Muscle of leg (tissue), 11 donors: Measurements from ENCODE around the gene FKBP5. TPM values are rescaled to one million over a fixed set of nuclear protein-coding genes. Genes with fewer than 3 reads are reported as not detected.

ENCODE experiments used
- DNase-seq: peaks from one replicate; pipeline ENCODE4 v3.0.0; 2013
- H3K27ac ChIP-seq: one replicate; pipeline ENCODE4 v1.5.1; 2013; ENCODE audit warnings: mild to moderate bottlenecking, low read length, control low read depth
- H3K27me3 ChIP-seq: one replicate; pipeline ENCODE4 v1.6.1; 2013; ENCODE audit warnings: low read length; ENCODE audit not compliant: control insufficient read depth, insufficient read depth
- H3K36me3 ChIP-seq: one replicate; pipeline ENCODE4 v1.6.1; 2013; ENCODE audit warnings: low read length; ENCODE audit not compliant: control insufficient read depth, insufficient read depth
- H3K4me1 ChIP-seq: one replicate; pipeline ENCODE4 v1.6.1; 2013; ENCODE audit warnings: low read length; ENCODE audit not compliant: control insufficient read depth, insufficient read depth
- H3K4me3 ChIP-seq: one replicate; pipeline ENCODE4 v1.5.1; 2013; ENCODE audit warnings: low read length, control low read depth
- H3K9me3 ChIP-seq: replicated peaks from 2 replicates; pipeline ENCODE4 v1.6.1; 2013; ENCODE audit warnings: low read depth, low read length; ENCODE audit not compliant: control insufficient read depth
- WGBS: methylation state at CpG from one replicate; pipeline ENCODE4 v1.1.5; 2013; ENCODE audit warnings: missing lambda C conversion rate; ENCODE audit not compliant: insufficient coverage; 5-methylcytosine and 5-hydroxymethylcytosine counted together
- polyA plus RNA-seq, 8 donors: library from polyadenylated mRNA; unstranded; fragments of 120-200 nt; gene quantifications; one replicate each; pipeline versions ENCODE4 v1.2.1 to v1.2.3, GENCODE V29; 2013; ENCODE audit warnings: inconsistent platforms in 1 of 8, low replicate concordance in 1 of 8; ENCODE audit not compliant: insufficient read length in 8 of 8, insufficient read depth in 1 of 8
- total RNA-seq: library from RNA; stranded (reverse); fragments of 120-200 nt; gene quantifications from one replicate; pipeline ENCODE4 v1.2.4, GENCODE V29; 2013

The FKBP5 gene
- total and polyA plus RNA-seq, 9 donors, result 6.0 to 27.9 (median 18.6) TPM

DNA sequence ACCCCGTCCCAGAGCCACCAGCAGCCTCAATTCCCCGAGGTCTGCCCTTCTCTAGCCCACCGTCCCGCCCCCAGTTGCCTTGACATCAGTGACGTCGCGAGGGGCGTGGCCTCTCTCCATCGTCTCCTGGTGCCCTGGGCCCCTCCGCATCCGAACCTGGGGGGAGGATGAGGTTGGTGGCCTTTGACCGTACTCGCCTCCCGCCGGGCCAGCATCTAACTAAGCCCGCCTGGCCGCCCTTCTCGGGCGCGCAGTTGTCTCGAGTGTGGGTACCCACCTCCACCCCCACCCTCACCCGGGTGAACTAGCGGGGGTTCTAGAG is 42.7 kb upstream of the FKBP5 start:
- 0% methylated on average over 10 of the region's 23 CpGs for WGBS
- peak overlapping the region; percentile 95 for H3K27ac ChIP-seq
- no peaks in the 10 kb centered on the region for H3K9me3 ChIP-seq
- peaks cover 43% of the 10 kb centered on the region for H3K4me1 ChIP-seq
- peak overlapping the region; percentile 77 for H3K4me3 ChIP-seq
- DNase-seq, result peak; percentile 95
- no peaks in the 10 kb centered on the region for H3K36me3 ChIP-seq
- H3K27me3 ChIP-seq, result no peaks in the 10 kb centered on the region

DNA sequence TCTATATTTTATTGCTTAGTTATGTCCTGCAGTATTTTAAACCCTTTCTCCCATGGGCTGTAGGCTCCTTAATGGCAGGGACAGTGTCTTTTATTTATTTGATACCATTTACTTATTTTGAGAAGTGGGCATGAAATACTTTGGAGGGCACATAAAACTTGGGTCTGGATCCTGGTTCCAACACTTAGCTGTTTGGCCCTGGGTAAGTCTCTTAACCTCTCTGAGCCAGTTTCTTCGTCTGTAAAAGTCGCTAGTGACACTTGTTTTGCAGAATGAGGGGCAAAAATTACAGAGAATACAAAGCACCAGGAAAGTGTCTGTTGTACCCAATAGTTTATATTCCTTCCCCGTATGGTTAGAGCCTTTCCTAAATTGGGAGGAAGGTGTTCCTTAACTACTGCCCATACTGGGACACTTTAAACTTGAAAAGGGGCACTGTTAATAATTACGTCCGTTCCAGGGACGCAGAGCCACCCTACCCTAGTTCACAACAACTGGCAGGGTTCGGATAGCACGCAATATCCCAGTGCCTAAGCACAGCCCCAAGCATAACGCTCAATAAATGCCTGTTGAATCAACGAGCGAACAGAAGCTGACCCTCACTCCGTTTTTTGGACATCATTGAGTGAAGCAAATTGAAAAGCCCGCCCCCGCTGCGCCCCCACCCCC is 42.2 kb upstream of the FKBP5 start:
- peak overlapping the region; percentile 77 for H3K4me3 ChIP-seq
- H3K4me1 ChIP-seq, result peaks cover 48% of the 10 kb centered on the region
- DNase-seq, result no peak
- peak overlapping the region; percentile 95 for H3K27ac ChIP-seq
- H3K36me3 ChIP-seq, result no peaks in the 10 kb centered on the region
- WGBS, result 0% methylated on average over 10 of the region's 15 CpGs
- H3K27me3 ChIP-seq, result no peaks in the 10 kb centered on the region
- H3K9me3 ChIP-seq, result no peaks in the 10 kb centered on the region

DNA sequence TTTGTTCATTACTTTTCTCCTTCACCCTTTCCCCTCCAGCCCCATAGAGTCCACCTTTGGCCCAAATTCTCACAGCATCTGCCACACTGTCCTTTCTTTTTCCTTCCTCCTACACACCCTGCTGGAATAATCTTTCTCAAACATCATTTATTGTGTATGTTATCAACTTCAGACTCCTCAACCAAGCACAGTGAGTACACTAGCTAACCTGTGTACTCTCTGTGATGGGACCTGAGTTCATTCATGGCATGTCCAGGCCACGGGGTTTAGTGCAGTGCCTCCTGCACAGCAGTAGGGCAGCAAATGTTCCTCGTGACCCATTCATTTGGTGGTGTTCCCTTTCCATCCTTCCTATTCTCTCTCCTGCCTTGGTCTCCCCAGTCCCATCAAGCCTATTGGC is 41.0 kb upstream of the FKBP5 start:
- Histone ChIP-seq H3K27ac (no peak overlapping the region), H3K27me3 (no peaks in the 10 kb centered on the region), H3K4me1 (peaks cover 51% of the 10 kb centered on the region), H3K9me3 (no peaks in the 10 kb centered on the region), H3K36me3 (no peaks in the 10 kb centered on the region), H3K4me3 (no peak overlapping the region)
- DNase-seq, result no peak
- WGBS, result 89% methylated on average over 1 of the region's 2 CpGs

DNA sequence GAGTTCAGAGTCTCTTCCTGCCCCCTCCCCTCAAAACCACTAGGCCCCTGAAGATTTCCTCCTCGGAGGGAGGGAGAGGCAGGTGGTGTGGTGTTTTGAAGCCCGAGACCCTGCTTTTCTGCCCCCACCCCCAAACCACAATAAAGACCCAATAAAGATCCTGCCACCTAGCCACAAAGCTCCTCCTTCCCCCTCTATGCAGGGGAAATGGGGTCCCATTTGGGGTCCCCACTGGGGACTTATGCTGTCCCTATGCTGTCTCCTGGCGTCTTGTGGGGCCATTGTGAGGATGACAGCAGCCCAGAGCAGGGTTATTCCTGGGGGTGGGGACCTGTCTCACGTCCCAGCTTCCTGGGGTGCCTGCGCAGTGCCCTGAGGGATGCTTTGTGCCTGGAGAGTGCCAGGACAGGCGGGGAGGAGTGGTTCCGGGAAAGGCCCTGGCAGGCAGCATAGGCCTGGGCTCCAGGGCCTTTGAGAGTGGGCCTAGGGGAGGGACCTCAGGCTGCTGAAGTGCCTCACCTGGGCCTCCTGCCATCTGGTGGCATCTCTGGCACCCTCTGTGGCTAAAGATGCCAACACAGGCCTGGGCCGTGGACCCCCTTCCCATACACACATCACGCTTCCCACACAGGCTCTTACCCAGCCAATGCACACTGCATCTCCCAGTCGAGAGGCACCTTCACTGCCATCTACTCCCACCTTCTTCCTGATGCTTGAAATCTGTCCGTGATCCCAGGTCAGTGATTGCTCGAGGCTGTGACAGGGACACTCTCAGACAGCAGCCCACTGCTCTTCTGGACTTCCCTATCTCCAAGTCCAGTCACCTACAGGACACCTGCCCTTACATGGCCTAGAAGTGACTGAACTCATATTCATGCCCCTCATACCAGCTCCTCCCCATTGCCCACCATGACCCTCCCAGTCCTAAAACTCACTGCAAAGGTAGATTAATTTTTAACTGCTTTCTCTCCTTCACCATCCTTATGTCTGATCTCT is 40.3 kb upstream of the FKBP5 start:
- H3K4me3 ChIP-seq, result no peak overlapping the region
- peak overlapping the region; percentile 95 for H3K27ac ChIP-seq
- peaks cover 51% of the 10 kb centered on the region for H3K4me1 ChIP-seq
- no peaks in the 10 kb centered on the region for H3K9me3 ChIP-seq
- H3K36me3 ChIP-seq, result no peaks in the 10 kb centered on the region
- 62% methylated on average over 8 of the region's 12 CpGs for WGBS
- no peaks in the 10 kb centered on the region for H3K27me3 ChIP-seq
- DNase-seq, result no peak

DNA sequence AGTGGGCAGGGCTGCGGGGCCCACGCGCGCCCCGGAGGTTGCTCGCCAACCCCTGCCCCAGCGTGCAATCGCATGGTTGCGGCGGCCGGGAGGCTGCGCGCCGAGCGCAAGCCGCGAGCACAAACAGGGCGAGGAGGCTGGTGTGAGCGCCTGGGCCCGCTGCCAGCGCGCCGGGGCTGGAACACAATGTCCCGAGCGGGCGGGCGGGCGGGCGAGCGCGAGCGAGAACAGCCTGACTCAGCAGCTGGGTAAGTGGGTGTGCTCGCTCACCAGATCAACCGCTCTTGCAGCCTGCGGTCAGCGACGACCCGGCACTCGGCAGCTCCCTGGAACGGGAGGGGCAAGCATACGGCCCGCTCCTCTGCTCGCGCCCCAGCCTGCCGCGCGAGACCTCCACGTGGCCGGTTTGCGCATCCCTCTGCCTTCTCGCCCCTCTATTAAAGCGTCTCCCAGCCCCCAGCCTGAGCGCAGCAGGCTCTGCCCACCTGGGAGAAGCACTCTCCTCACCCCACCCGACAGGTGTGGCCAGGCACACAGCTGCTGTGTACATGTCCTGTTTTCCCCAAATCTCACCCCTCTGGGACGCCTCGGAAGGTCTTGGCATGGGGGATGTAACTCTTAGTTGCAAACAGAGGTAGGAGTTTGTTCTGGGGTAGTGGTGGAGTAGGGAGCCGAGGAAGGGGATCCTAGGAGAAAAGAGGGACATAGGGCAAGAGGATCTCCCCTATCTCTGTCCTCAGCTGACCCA is 39.4 kb upstream of the FKBP5 start:
- peak overlapping the region; percentile 66 for H3K4me3 ChIP-seq
- H3K36me3 ChIP-seq, result no peaks in the 10 kb centered on the region
- H3K27me3 ChIP-seq, result no peaks in the 10 kb centered on the region
- DNase-seq, result peak; percentile 95
- WGBS, result under 1% methylated on average over 38 of the region's 57 CpGs
- H3K9me3 ChIP-seq, result no peaks in the 10 kb centered on the region
- peaks cover 51% of the 10 kb centered on the region for H3K4me1 ChIP-seq
- peak overlapping the region; percentile 95 for H3K27ac ChIP-seq

DNA sequence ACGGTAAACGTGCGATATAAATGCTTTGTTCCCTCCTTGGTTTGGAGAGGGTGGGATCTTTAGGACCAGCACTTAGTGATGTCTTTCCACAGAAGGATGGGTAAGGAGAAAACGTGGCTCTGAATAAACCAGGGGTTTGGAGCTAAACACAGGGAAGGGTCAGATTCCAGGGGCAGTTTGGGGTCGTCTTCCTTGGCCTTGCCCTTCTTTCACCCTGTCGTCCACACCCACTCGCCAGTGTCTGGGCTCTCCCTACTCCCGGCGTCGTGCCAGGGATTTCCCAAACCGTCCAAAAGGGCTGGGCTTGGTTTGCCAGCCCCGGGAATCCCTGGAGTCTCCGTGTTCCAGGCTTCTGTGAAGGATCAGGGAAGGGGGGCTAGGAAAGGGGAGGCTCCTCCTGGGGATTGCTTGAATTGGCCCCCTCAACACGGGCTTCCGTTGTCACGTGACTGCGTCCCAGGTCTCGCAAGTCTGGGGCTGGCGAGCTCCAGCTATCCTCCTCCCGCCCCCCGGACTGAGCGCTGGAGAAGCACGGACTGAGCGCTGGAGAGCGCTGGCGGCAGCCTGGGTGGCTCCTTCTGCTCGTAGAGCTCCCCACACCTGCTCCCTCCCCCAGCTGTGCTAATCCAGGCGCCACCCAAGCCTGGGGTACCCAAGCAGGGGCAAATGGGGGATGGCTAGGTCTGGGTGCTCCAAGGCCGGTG is 38.7 kb upstream of the FKBP5 start:
- Histone ChIP-seq H3K4me1 (peaks cover 47% of the 10 kb centered on the region), H3K27ac (peak overlapping the region; percentile 95), H3K4me3 (peak overlapping the region; percentile 66), H3K27me3 (no peaks in the 10 kb centered on the region), H3K36me3 (no peaks in the 10 kb centered on the region), H3K9me3 (no peaks in the 10 kb centered on the region)
- WGBS, result under 1% methylated on average over 18 of the region's 29 CpGs
- peak; percentile 92 for DNase-seq

DNA sequence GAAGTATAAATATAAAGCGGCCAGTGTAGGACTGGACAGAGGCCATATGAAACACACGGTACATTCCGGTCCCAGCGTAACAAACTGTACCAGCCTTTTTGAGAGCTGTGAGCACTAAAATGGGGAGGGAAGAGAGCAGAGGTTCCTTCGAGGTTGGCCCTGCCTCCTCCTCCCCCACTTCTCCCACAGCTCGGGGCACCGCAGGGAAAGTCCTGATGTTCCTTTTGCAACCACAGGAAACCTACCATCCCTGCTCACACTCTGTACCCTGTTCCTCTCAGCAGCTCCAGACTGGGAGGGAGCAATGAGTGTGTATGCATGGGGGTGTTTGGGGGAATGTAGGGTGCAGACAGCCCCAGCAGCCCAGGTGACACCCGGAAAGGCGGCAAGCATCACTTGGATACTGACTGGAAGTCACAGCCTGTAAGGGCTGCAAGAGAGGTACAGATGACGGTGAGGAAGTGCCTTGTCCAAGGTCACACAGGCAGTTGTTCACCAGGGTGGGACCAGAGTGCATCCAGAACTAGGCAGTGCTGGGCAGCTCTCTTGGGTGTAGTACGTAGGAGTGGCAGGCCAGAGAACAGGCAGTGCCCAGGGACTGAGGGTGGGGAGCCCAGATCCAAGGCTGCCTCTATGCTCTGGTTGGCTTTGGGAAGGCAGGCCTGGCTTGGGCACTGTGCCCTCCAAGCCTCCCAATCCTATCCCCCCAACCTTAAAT is 37.2 kb upstream of the FKBP5 start:
- WGBS, result 80% methylated on average over 5 of the region's 11 CpGs
- Histone ChIP-seq H3K4me3 (no peak overlapping the region), H3K9me3 (no peaks in the 10 kb centered on the region), H3K27me3 (no peaks in the 10 kb centered on the region), H3K36me3 (no peaks in the 10 kb centered on the region), H3K27ac (no peak overlapping the region), H3K4me1 (peaks cover 39% of the 10 kb centered on the region)
- no peak for DNase-seq

DNA sequence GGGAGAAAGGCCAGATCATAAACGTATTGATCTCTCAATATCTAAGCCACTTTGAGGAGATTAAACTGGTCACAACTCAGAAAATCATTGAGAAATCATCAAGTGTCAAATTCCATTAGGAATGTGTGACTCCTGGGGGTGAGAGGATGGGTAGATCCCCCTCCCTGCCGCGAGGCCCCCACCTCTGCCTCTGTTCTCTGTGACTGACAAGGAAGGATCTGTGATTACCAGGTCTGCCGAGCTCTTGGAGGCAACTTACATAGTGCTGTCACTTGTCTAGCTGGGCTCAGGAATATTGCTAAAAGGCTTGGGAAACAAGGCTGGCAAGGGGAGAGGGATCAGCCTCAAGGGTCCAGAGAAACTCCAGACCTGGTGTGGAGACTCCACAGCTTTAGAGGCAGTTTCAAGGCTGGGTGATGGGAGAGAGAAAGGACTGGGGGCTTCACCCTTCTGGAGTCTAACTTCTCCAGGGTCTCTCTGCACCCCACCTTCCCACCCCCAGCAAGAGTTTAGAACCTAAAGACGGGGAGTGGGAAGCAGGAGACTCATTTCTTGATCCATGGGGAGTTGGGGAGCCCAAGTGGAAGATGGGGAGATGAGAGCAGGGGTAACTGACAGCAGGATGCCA is 36.5 kb upstream of the FKBP5 start:
- no peaks in the 10 kb centered on the region for H3K36me3 ChIP-seq
- DNase-seq, result no peak
- whole genome bisulfite sequencing, result 53% methylated on average over 2 of the region's 5 CpGs
- H3K9me3 ChIP-seq, result no peaks in the 10 kb centered on the region
- H3K27ac ChIP-seq, result no peak overlapping the region
- H3K4me3 ChIP-seq, result no peak overlapping the region
- H3K27me3 ChIP-seq, result no peaks in the 10 kb centered on the region
- peaks cover 45% of the 10 kb centered on the region for H3K4me1 ChIP-seq

DNA sequence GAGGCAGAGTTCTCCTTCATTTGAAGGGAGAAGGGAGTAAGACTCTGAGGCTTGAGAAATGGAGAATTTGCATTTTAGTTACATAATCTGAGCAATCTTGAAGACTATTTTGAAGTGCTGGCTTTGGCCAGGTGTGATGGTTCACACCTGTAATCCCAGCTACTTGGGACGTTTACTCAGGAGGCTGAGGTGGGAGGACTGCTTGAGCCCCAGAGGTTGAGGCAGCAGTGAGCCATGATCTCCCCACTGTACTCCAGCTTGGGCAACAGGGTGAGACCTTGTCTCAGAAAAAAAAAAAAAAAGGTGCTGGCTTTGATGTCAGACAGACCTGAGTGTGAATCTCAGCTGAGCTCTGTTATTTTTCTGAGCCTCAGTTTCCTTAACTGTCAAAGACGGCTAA is 35.8 kb upstream of the FKBP5 start:
- WGBS, result no CpG with 5 or more reads among the region's 2 CpGs
- Histone ChIP-seq H3K9me3 (no peaks in the 10 kb centered on the region), H3K36me3 (no peaks in the 10 kb centered on the region), H3K27me3 (no peaks in the 10 kb centered on the region), H3K4me1 (peaks cover 52% of the 10 kb centered on the region), H3K27ac (no peak overlapping the region), H3K4me3 (no peak overlapping the region)
- no peak for DNase-seq
